Psoas muscle (tissue), 8 donors: Measurements from ENCODE around the gene FBXL16. TPM values are rescaled to one million over a fixed set of nuclear protein-coding genes. Genes with fewer than 3 reads are reported as not detected.

Experiments
- ATAC-seq, 4 donors: fragments of 200-7000 bp; cut with Tn5 transposase; one replicate each; pipeline ENCODE4 v1.9.1; 2020; ENCODE audit warnings: moderate library complexity in 3 of 4, mild to moderate bottlenecking in 2 of 4
- DNase-seq, 2 donors: peaks; one replicate each; pipeline ENCODE4 v3.0.0-alpha.2; 2020
- H3K27ac ChIP-seq: fragments of 200-600 bp; one replicate; pipeline ENCODE4 v1.8.0; 2022
- H3K27me3 ChIP-seq, 3 donors: fragments of 200-600 bp in 1 of 3; one replicate each; pipeline versions ENCODE4 v1.6.1 to v1.8.0; 2013 to 2022; ENCODE audit warnings: low read length in 2 of 3, mild to moderate bottlenecking in 2 of 3, moderate library complexity in 1 of 3; ENCODE audit not compliant: insufficient read depth in 3 of 3
- H3K36me3 ChIP-seq, 2 donors: fragments of 200-600 bp in 1 of 2; one replicate each; pipeline versions ENCODE4 v1.6.1 to v1.8.0; 2013 to 2022; ENCODE audit warnings: low read depth in 1 of 2, mild to moderate bottlenecking in 1 of 2, moderate library complexity in 1 of 2; ENCODE audit not compliant: insufficient read depth in 1 of 2
- H3K4me1 ChIP-seq: fragments of 200-600 bp; one replicate; pipeline ENCODE4 v1.8.0; 2022
- H3K4me3 ChIP-seq: fragments of 200-600 bp; one replicate; pipeline ENCODE4 v1.8.0; 2022; ENCODE audit warnings: mild to moderate bottlenecking
- H3K9me3 ChIP-seq: fragments of 200-600 bp; one replicate; pipeline ENCODE4 v1.8.0; 2022
- WGBS, 3 donors: extraction: QIAGEN DNeasy Blood & Tissue Kit; methylation state at CpG; one replicate each; pipeline versions ENCODE4 v1.1.6 to v1.1.7; 2013; 5-methylcytosine and 5-hydroxymethylcytosine counted together
- intact Hi-C, 2 donors: fragments of 100-400 bp; cut with DNase I; formaldehyde crosslinking; loops; one replicate each; pipeline versions ENCODE4 v1.11.0 to v1.14.2; 2022
- polyA plus RNA-seq, 3 donors: library from polyadenylated mRNA; stranded (reverse); fragments of 200-250 nt; gene quantifications; one replicate each; pipeline ENCODE4 v1.2.3, GENCODE V29; 2013
- total RNA-seq, 4 donors: library from RNA; stranded (reverse); fragmentation: NEBNext Ultra II Directional in 2 of 4; extraction: Animal tissue kit (Norgen Biotek cat#: 25700) in 2 of 4; gene quantifications; one replicate each; pipeline versions ENCODE4 v1.2.1 to v1.2.4, GENCODE V29; 2021 to 2023
- TF ChIP-seq, protein P1 (sequence below): fragments of 200-600 bp; IDR thresholded peaks from one replicate; pipeline ENCODE4 v1.8.0; 2022; ENCODE audit warnings: antibody characterized with exemption
- donor health status: healthy with polysubstance abuse.
- donor health status: DM: no; HTN: no; CAD: no; lungs with moderate emphysema.
- donor health status: Bipolar disorder and iron deficiency.
- donor health status: healthy.
- donor health status: DM: yes; HTN: yes; CAD: no.
- donor health status: DM: no; HTN: no; CAD: no.
- donor health status: DM: no; HTN: no; CAD: no.
- donor health status: DM: yes; HTN: yes; CAD: no.

The FBXL16 gene
- total and polyA plus RNA-seq, 7 donors, result 0.04 to 0.16 (median 0.08) TPM; not detected in 2

DNA sequence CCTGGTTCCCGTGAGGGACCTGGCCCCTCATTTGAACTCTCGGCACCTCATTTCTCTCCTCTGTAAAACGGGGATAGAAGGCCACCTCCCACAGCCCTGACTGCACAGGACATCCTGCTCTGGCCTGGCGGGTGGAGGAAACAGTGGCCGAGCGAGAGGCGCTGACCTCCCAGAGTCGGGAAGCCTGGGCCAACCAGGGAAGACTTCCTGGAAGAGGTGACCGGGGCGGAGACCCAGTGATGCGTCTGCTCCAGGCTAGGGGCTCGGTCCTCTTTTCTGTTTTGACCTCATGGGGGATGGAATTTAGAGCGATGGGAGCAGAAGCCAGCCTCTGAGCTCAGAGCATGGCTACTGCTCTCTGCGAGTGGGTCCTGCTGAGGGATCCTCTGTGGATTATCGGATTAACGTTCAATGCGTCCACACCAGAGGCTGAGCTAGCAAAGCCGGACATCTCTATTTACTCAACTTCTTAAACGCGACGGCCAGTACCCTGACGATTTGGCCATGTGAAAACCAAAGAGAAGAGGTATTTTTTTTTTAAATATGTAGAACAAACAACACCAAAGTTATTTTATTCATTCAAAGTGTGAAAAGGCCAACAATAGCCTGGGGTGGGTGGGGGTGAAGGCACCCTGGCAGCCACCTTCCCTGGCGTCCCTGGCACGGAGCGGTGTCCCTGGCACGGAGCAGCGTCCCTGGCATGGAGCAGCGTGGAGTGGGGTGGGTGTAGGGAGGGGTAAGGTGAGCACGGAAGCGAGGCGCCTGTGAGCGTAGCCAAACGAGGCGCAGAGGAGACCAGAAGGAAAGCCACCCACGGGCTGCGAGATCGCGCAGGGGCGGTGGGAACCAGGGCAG lies 45.8 kb upstream of the FBXL16 start:
- H3K27me3 ChIP-seq, result peaks cover 0 to 38% (median 8%) of the 10 kb centered on the region in 3 donors
- intact Hi-C loops, result no loop called here
- no peaks in the 10 kb centered on the region for H3K9me3 ChIP-seq
- 44 to 54% (median 45%) methylated on average over 36 to 39 of the region's 39 CpGs for WGBS, 3 donors
- no peaks in the 10 kb centered on the region for H3K36me3 ChIP-seq
- TF ChIP-seq, protein P1, sequence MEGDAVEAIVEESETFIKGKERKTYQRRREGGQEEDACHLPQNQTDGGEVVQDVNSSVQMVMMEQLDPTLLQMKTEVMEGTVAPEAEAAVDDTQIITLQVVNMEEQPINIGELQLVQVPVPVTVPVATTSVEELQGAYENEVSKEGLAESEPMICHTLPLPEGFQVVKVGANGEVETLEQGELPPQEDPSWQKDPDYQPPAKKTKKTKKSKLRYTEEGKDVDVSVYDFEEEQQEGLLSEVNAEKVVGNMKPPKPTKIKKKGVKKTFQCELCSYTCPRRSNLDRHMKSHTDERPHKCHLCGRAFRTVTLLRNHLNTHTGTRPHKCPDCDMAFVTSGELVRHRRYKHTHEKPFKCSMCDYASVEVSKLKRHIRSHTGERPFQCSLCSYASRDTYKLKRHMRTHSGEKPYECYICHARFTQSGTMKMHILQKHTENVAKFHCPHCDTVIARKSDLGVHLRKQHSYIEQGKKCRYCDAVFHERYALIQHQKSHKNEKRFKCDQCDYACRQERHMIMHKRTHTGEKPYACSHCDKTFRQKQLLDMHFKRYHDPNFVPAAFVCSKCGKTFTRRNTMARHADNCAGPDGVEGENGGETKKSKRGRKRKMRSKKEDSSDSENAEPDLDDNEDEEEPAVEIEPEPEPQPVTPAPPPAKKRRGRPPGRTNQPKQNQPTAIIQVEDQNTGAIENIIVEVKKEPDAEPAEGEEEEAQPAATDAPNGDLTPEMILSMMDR, result no peak
- ATAC-seq (no peak), DNase-seq (no peak)
- H3K4me1 ChIP-seq, result no peaks in the 10 kb centered on the region
- no peak overlapping the region for H3K27ac ChIP-seq
- H3K4me3 ChIP-seq, result no peak overlapping the region

DNA sequence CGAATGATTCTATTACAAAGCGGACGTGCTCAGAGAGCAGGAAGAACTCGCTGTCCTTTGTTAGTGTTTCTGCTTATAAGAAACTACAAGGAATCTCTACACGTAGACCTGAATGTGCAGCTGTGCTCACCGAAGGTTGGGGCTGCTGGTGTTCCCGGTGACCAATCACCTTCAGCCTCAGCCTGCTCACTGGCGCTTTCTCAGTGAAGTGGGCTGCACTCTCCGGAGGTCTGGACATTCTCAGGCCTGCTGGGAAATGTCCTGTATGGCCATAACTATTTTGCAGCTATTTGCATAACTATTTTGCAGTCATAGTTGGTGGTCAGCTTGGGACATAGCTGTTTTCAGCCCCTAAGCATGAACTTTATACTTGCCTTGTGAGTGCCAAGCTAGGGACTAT lies 44.9 kb upstream of the FBXL16 start:
- Histone ChIP-seq H3K9me3 (no peaks in the 10 kb centered on the region), H3K4me1 (no peaks in the 10 kb centered on the region), H3K4me3 (no peak overlapping the region), H3K27ac (no peak overlapping the region), H3K27me3 (peaks cover 0 to 33% (median 8%) of the 10 kb centered on the region in 3 donors), H3K36me3 (no peaks in the 10 kb centered on the region)
- ATAC-seq (no peak), DNase-seq (no peak)
- intact Hi-C loops, result no loop called here
- WGBS, 3 donors, result 54 to 58% (median 56%) methylated on average over 9 of the region's 9 CpGs
- TF ChIP-seq, protein P1, result no peak

DNA sequence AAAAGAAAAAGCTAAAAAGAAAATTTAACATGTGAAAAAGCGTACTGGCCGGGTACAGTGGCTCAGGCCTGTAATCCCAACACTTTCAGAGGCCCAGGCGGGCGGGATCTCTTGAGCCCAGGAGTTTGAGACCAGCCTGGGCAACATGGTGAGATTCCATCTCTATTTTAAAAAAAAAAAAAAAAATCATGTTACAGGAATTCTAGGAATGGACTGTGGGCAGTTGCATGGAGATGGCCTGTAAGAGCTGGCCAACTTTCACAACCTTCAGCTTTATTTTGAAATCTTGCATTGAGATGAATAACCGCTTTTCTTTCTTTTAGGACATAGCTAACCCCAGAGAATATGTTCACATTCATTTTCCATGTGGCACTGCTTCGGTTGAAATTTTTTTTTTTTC lies 43.4 kb upstream of the FBXL16 start:
- ATAC-seq (no peak), DNase-seq (no peak)
- no peak overlapping the region for H3K4me3 ChIP-seq
- no peak overlapping the region for H3K27ac ChIP-seq
- H3K36me3 ChIP-seq, result no peaks in the 10 kb centered on the region
- H3K27me3 ChIP-seq, result peaks cover 0 to 36% (median 8%) of the 10 kb centered on the region in 3 donors
- TF ChIP-seq, protein P1, result no peak
- H3K9me3 ChIP-seq, result no peaks in the 10 kb centered on the region
- intact Hi-C loops, result no loop called here
- 80 to 90% (median 82%) methylated on average over 6 of the region's 6 CpGs for WGBS, 3 donors
- no peaks in the 10 kb centered on the region for H3K4me1 ChIP-seq

DNA sequence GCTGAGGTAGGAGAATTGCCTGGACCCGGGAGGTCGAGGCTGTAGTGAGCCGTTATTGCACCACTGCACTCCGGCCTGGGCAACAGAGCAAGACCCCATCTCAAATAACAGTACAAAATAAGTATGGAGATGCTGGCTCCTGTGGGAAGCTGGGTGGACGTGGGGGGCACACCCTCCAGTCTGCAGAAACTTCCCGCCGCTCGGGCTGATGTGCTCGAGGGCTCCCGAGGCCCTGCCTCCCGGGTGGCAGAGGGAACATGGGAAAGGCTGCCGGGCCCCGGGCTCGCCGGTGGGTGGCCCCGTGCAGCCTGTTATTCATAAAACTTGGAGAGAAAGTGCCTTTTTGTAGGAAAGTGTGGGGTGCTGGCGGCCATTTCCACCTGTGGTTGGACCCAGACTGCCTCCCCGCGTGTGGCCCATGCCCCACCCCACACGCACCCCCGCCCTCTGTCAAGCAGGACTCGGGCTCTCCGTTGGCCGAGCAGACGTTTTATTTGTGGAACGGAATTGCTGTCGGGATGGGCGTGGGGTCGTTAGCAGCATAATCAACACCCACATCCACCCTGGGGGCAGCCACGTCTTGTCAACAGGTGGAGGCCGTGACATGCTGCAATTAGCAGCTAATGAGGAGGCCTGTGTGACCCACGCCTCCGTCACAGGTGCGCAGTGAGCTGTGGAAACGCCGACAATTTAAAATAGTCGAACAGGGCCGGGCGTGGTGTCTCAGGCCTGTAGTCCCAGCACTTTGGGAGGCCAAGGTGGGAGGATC lies 42.6 kb upstream of the FBXL16 start:
- intact Hi-C loops, result no loop called here
- ATAC-seq (no peak), DNase-seq (no peak)
- Histone ChIP-seq H3K4me1 (no peaks in the 10 kb centered on the region), H3K27ac (no peak overlapping the region), H3K36me3 (no peaks in the 10 kb centered on the region), H3K27me3 (peaks cover 0 to 31% (median 8%) of the 10 kb centered on the region in 3 donors), H3K4me3 (no peak overlapping the region), H3K9me3 (no peaks in the 10 kb centered on the region)
- TF ChIP-seq, protein P1, result no peak
- 72 to 75% (median 73%) methylated on average over 39 of the region's 39 CpGs for WGBS, 3 donors
